ENCODE data around the gene SGTA. TPM values are rescaled to one million over a fixed set of nuclear protein-coding genes. Genes with fewer than 3 reads are reported as not detected.

The SGTA gene
- total and polyA plus RNA-seq, 8 donors: 39.2 to 56.9 (median 46.7) TPM

- no peak for TF ChIP-seq CTCF (IDR thresholded peaks at IDR 0.05)
- intact Hi-C loops (cut with DNase I): no loop called here
Observed at GRCh38 chr19:2736550-2737190, 46.4 kb downstream of the SGTA start.

GRCh38 chr19:2735374-2735773, 47.7 kb downstream of the SGTA start:
- Histone ChIP-seq H3K36me3 (peaks cover 0 to 56% of the 10 kb centered on the region in 2 donors), H3K27ac (no peak overlapping the region), H3K27me3 (no peaks in the 10 kb centered on the region), H3K4me3 (no peak overlapping the region), H3K9me3 (peaks cover 0 to 2% of the 10 kb centered on the region in 2 donors), H3K4me1 (peaks cover 5 to 30% of the 10 kb centered on the region in 2 donors)
- no peak for ATAC-seq
- TF ChIP-seq CTCF (IDR thresholded peaks at IDR 0.05): no peak
- no peak for DNase-seq
- intact Hi-C loops (cut with DNase I): no loop called here

More at GRCh38 chr19:2736550-2737190, 46.4 kb downstream of the SGTA start:
- ATAC-seq (no peak), DNase-seq (no peak)
- peaks cover 0 to 13% of the 10 kb centered on the region in 2 donors for H3K27me3 ChIP-seq
- no peak overlapping the region for H3K27ac ChIP-seq
- peaks cover 5 to 30% of the 10 kb centered on the region in 2 donors for H3K4me1 ChIP-seq
- no peak overlapping the region for H3K4me3 ChIP-seq
- H3K9me3 ChIP-seq: peaks cover 0 to 2% of the 10 kb centered on the region in 2 donors
- H3K36me3 ChIP-seq: peaks cover 0 to 55% of the 10 kb centered on the region in 2 donors

- intact Hi-C loops (cut with DNase I): no loop called here
- no peak for TF ChIP-seq CTCF (IDR thresholded peaks at IDR 0.05)
- H3K9me3 ChIP-seq: peaks cover 0 to 2% of the 10 kb centered on the region in 2 donors
- no peak for ATAC-seq
- H3K27ac ChIP-seq: no peak overlapping the region
- H3K36me3 ChIP-seq: peaks cover 0 to 56% of the 10 kb centered on the region in 2 donors
- peaks cover 5 to 26% of the 10 kb centered on the region in 2 donors for H3K4me1 ChIP-seq
- DNase-seq: no peak
- H3K27me3 ChIP-seq: no peaks in the 10 kb centered on the region
- H3K4me3 ChIP-seq: no peak overlapping the region
Observed at GRCh38 chr19:2734589-2735288, 48.3 kb downstream of the SGTA start.

GRCh38 chr19:2733930-2734588, 49.0 kb downstream of the SGTA start:
- H3K36me3 ChIP-seq: peaks cover 0 to 56% of the 10 kb centered on the region in 2 donors
- intact Hi-C loops (cut with DNase I): no loop called here
- no peak for TF ChIP-seq CTCF (IDR thresholded peaks at IDR 0.05)

GRCh38 chr19:2732883-2733282, 50.2 kb downstream of the SGTA start:
- H3K9me3 ChIP-seq: peaks cover 0 to 2% of the 10 kb centered on the region in 2 donors
- H3K4me3 ChIP-seq: no peak overlapping the region
- peaks cover 0 to 13% of the 10 kb centered on the region in 2 donors for H3K4me1 ChIP-seq
- no peak for ATAC-seq
- DNase-seq: no peak
- H3K27me3 ChIP-seq: peaks cover 0 to 6% of the 10 kb centered on the region in 2 donors
- TF ChIP-seq CTCF (IDR thresholded peaks at IDR 0.05): no peak
- H3K36me3 ChIP-seq: peaks cover 0 to 56% of the 10 kb centered on the region in 2 donors
- intact Hi-C loops (cut with DNase I): no loop called here
- no peak overlapping the region for H3K27ac ChIP-seq

More at GRCh38 chr19:2733930-2734588, 49.0 kb downstream of the SGTA start:
- H3K27me3 ChIP-seq: no peaks in the 10 kb centered on the region
- peaks cover 3 to 22% of the 10 kb centered on the region in 2 donors for H3K4me1 ChIP-seq
- DNase-seq (no peak), ATAC-seq (no peak)
- H3K4me3 ChIP-seq: no peak overlapping the region
- H3K9me3 ChIP-seq: peaks cover 0 to 2% of the 10 kb centered on the region in 2 donors
- H3K27ac ChIP-seq: no peak overlapping the region
